GM23338 (cell line): ENCODE data around the gene GPC6. TPM values are rescaled to one million over a fixed set of nuclear protein-coding genes. Genes with fewer than 3 reads are reported as not detected.

ENCODE experiments used
- ATAC-seq: fragments of 200-7000 bp; cut with Tn5 transposase; 3 replicates; pipeline ENCODE4 v1.9.1; 2020
- DNase-seq: peaks from one replicate; pipeline ENCODE4 v3.0.0-alpha.2; 2015; ENCODE audit warnings: low spot score
- H2AFZ ChIP-seq: fragments of 200-600 bp; sonication (generic); 2 replicates; pipeline ENCODE4 v1.8.0; 2016; ENCODE audit warnings: antibody characterized with exemption, mild to moderate bottlenecking, moderate library complexity
- H3F3A ChIP-seq: fragments of 200-600 bp; sonication (generic); replicated peaks from 2 replicates; pipeline ENCODE4 v1.8.0; 2017; ENCODE audit warnings: antibody characterized with exemption, mixed run types, low read depth
- H3K27ac ChIP-seq: fragments of 200-600 bp; sonication (generic); 2 replicates; pipeline ENCODE4 v1.6.1; 2016; ENCODE audit warnings: low read depth
- H3K27me3 ChIP-seq: fragments of 200-600 bp; sonication (generic); 2 replicates; pipeline ENCODE4 v1.8.0; 2016; ENCODE audit warnings: mild to moderate bottlenecking, mixed run types, moderate library complexity; ENCODE audit not compliant: insufficient read depth
- H3K36me3 ChIP-seq: fragments of 200-600 bp; sonication (generic); 2 replicates; pipeline ENCODE4 v1.8.0; 2016; ENCODE audit warnings: mild to moderate bottlenecking; ENCODE audit not compliant: insufficient read depth
- H3K4me1 ChIP-seq: fragments of 200-600 bp; sonication (generic); 2 replicates; pipeline ENCODE4 v1.8.0; 2016; ENCODE audit warnings: mild to moderate bottlenecking, moderate library complexity; ENCODE audit not compliant: insufficient read depth
- H3K4me2 ChIP-seq: fragments of 200-600 bp; sonication (generic); 2 replicates; pipeline ENCODE4 v1.7.1; 2017; ENCODE audit warnings: mixed run types
- H3K4me3 ChIP-seq: fragments of 200-600 bp; sonication (generic); 2 replicates; pipeline ENCODE4 v1.6.1; 2016; ENCODE audit warnings: mixed run types
- H3K79me2 ChIP-seq: fragments of 200-600 bp; sonication (generic); replicated peaks from 2 replicates; pipeline ENCODE4 v1.8.0; 2017; ENCODE audit warnings: mild to moderate bottlenecking; ENCODE audit not compliant: insufficient read depth
- H3K9me2 ChIP-seq: fragments of 200-600 bp; sonication (generic); 2 replicates; pipeline ENCODE4 v1.8.0; 2017; ENCODE audit not compliant: insufficient read depth
- H4K20me1 ChIP-seq: fragments of 200-600 bp; sonication (generic); replicated peaks from 2 replicates; pipeline ENCODE4 v1.8.0; 2017; ENCODE audit warnings: mild to moderate bottlenecking; ENCODE audit not compliant: insufficient read depth
- H3K27ac Mint-ChIP-seq: 2 replicates; pipeline ENCODE4 v1.8.0; 2020; ENCODE audit warnings: inconsistent platforms, mild to moderate bottlenecking, moderate library complexity, mixed read lengths
- H3K27me3 Mint-ChIP-seq: 3 replicates; pipeline ENCODE4 v1.8.0; 2022; ENCODE audit warnings: low read depth, mild to moderate bottlenecking, moderate library complexity, mixed read lengths, inconsistent platforms; ENCODE audit not compliant: insufficient read depth, poor library complexity
- H3K36me3 Mint-ChIP-seq: 3 replicates; pipeline ENCODE4 v1.8.0; 2021; ENCODE audit warnings: low read depth, mild to moderate bottlenecking, inconsistent platforms, moderate library complexity, mixed read lengths
- H3K4me1 Mint-ChIP-seq: 3 replicates; pipeline ENCODE4 v1.8.0; 2020; ENCODE audit warnings: mild to moderate bottlenecking, inconsistent platforms, mixed read lengths
- H3K4me3 Mint-ChIP-seq: 3 replicates; pipeline ENCODE4 v1.8.0; 2021; ENCODE audit warnings: moderate library complexity, mild to moderate bottlenecking, inconsistent platforms, mixed read lengths
- H3K9me3 Mint-ChIP-seq: 3 replicates; pipeline ENCODE4 v1.8.0; 2020; ENCODE audit warnings: moderate library complexity, mild to moderate bottlenecking, inconsistent platforms, mixed read lengths
- CREB1 ChIP-seq: fragments of 250-450 bp; sonication (Bioruptor Pico); IDR thresholded peaks from 2 replicates; pipeline ENCODE4 v1.5.0; 2020; ENCODE audit warnings: low read depth, mild to moderate bottlenecking, moderate library complexity
- CTCF ChIP-seq, 2 experiments: fragments of 200-600 bp in 1 of 2; sonication (generic) in 1 of 2; conservative IDR thresholded peaks; 2 replicates each; pipeline versions ENCODE4 v1.5.1 to v1.6.1; 2016 to 2017; ENCODE audit warnings: antibody characterized with exemption in 2 of 2, low read depth in 2 of 2, mild to moderate bottlenecking in 2 of 2, moderate library complexity in 1 of 2
- ETS1 ChIP-seq: IDR thresholded peaks from 2 replicates; pipeline ENCODE4 v1.6.1; 2016; ENCODE audit warnings: antibody characterized with exemption
- POLR2AphosphoS5 ChIP-seq: IDR thresholded peaks from 2 replicates; pipeline ENCODE4 v1.6.1; 2016; ENCODE audit warnings: antibody characterized with exemption, low read depth
- STAT1 ChIP-seq: IDR thresholded peaks from one replicate; pipeline ENCODE4 v1.6.1; 2016; ENCODE audit warnings: antibody characterized with exemption; ENCODE audit not compliant: unreplicated experiment
- ZNF114 ChIP-seq: fragments of 250-450 bp; sonication (Bioruptor Pico); IDR thresholded peaks from 2 replicates; pipeline ENCODE4 v1.5.0; 2020; ENCODE audit warnings: mild to moderate bottlenecking, moderate library complexity
- ZNF331 ChIP-seq: fragments of 250-450 bp; sonication (Bioruptor Pico); IDR thresholded peaks from 2 replicates; pipeline ENCODE4 v1.5.0; 2020; ENCODE audit warnings: low read depth, mild to moderate bottlenecking, moderate library complexity
- polyA plus RNA-seq: library from polyadenylated mRNA; unstranded; fragments of >200 nt; fragmentation: Nextera tagmentation; extraction: Ambion mirVana; gene quantifications from 2 replicates; pipeline ENCODE4 v1.2.1, GENCODE V29; 2016
- total RNA-seq: library from RNA; depleted of rRNA; stranded (reverse); fragments of >200 nt; shearing (Covaris generic); gene quantifications from 2 replicates; pipeline ENCODE4 v1.2.3, GENCODE V29; 2014
- TF ChIP-seq, protein P1 (sequence below): IDR thresholded peaks from one replicate; pipeline ENCODE4 v1.6.1; 2018; ENCODE audit warnings: antibody characterized with exemption; ENCODE audit not compliant: unreplicated experiment

Gene GPC6
- total and polyA plus RNA-seq, 2 experiments from 2014 or later = 6.4 to 28.6 TPM

GRCh38 chr13:94272038-94272437, 1045.4 kb downstream of the GPC6 start (continued):
- TF ChIP-seq ZNF331 (CRISPR knock-in tag) (no peak), STAT1 (no peak), CTCF (conservative IDR thresholded peaks at IDR 0.05; ENCODE audit: low read depth in 2 of 2) (no peak), ZNF114 (CRISPR knock-in tag) (no peak), POLR2AphosphoS5 (no peak), ETS1 (no peak)
- TF ChIP-seq, protein P1, sequence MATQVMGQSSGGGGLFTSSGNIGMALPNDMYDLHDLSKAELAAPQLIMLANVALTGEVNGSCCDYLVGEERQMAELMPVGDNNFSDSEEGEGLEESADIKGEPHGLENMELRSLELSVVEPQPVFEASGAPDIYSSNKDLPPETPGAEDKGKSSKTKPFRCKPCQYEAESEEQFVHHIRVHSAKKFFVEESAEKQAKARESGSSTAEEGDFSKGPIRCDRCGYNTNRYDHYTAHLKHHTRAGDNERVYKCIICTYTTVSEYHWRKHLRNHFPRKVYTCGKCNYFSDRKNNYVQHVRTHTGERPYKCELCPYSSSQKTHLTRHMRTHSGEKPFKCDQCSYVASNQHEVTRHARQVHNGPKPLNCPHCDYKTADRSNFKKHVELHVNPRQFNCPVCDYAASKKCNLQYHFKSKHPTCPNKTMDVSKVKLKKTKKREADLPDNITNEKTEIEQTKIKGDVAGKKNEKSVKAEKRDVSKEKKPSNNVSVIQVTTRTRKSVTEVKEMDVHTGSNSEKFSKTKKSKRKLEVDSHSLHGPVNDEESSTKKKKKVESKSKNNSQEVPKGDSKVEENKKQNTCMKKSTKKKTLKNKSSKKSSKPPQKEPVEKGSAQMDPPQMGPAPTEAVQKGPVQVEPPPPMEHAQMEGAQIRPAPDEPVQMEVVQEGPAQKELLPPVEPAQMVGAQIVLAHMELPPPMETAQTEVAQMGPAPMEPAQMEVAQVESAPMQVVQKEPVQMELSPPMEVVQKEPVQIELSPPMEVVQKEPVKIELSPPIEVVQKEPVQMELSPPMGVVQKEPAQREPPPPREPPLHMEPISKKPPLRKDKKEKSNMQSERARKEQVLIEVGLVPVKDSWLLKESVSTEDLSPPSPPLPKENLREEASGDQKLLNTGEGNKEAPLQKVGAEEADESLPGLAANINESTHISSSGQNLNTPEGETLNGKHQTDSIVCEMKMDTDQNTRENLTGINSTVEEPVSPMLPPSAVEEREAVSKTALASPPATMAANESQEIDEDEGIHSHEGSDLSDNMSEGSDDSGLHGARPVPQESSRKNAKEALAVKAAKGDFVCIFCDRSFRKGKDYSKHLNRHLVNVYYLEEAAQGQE = no peak

GRCh38 chr13:94280349-94280748, 1053.7 kb downstream of the GPC6 start:
- Mint-ChIP-seq H3K27me3 (no peaks in the 10 kb centered on the region), H3K4me1 (no peaks in the 10 kb centered on the region), H3K36me3 (peaks cover 8% of the 10 kb centered on the region; the same call in 1 of the 3 replicates), H3K27ac (no peak overlapping the region), H3K4me3 (no peak overlapping the region), H3K9me3 (peaks cover 7% of the 10 kb centered on the region; the same call in 2 of the 3 replicates)
- no peak for TF ChIP-seq CREB1 (CRISPR knock-in tag)
- no peaks in the 10 kb centered on the region for H3K36me3 ChIP-seq
- H3K4me1 ChIP-seq = no peaks in the 10 kb centered on the region
- no peaks in the 10 kb centered on the region for H3K9me2 ChIP-seq
- H4K20me1 ChIP-seq = no peaks in the 10 kb centered on the region; the same call in 1 of the 2 replicates
- H3K27ac ChIP-seq = no peak overlapping the region
- no peaks in the 10 kb centered on the region for H3K27me3 ChIP-seq
- ATAC-seq = no peak
- no peaks in the 10 kb centered on the region for H3K79me2 ChIP-seq
- H3K4me2 ChIP-seq = no peak overlapping the region
- no peaks in the 10 kb centered on the region for H3F3A ChIP-seq
- no peak overlapping the region for H3K4me3 ChIP-seq
- no peak for DNase-seq
- H2AFZ ChIP-seq = no peak overlapping the region
